Activated naive CD8-positive, alpha-beta T cell treated with anti-CD3 and anti-CD28 coated beads, Interleukin-2, amount 50 U/mL, for 24 hours (primary cell): ENCODE data around the gene CAMSAP3.

Experiments
- ATAC-seq: fragments of 150-1000 bp; cut with Tn5 transposase; one replicate; pipeline ENCODE4 v1.10.0; 2021
- DNase-seq: peaks from one replicate; pipeline ENCODE4 v3.0.0; 2021
- H3K27ac Mint-ChIP-seq: one replicate; pipeline ENCODE4 v1.8.0; 2021; ENCODE audit warnings: mild to moderate bottlenecking, mixed read lengths
- H3K27me3 Mint-ChIP-seq: one replicate; pipeline ENCODE4 v1.8.0; 2021; ENCODE audit warnings: mixed read lengths
- H3K36me3 Mint-ChIP-seq: one replicate; pipeline ENCODE4 v1.8.0; 2021; ENCODE audit warnings: low read depth, mixed read lengths
- H3K4me1 Mint-ChIP-seq: one replicate; pipeline ENCODE4 v1.8.0; 2021; ENCODE audit warnings: mixed read lengths
- H3K4me3 Mint-ChIP-seq: one replicate; pipeline ENCODE4 v1.8.0; 2021; ENCODE audit warnings: mild to moderate bottlenecking, moderate library complexity, mixed read lengths
- H3K9me3 Mint-ChIP-seq: one replicate; pipeline ENCODE4 v1.8.0; 2021; ENCODE audit warnings: mixed read lengths

CAMSAP3 gene

GRCh38 chr19:7598180-7598579 lies 2.5 kb downstream of the CAMSAP3 start:
- Mint-ChIP-seq H3K4me3 (no peak overlapping the region), H3K4me1 (peaks cover 7% of the 10 kb centered on the region), H3K36me3 (peaks cover 2% of the 10 kb centered on the region), H3K27ac (no peak overlapping the region), H3K9me3 (peaks cover 4% of the 10 kb centered on the region), H3K27me3 (peaks cover 37% of the 10 kb centered on the region)
- ATAC-seq: no peak
- DNase-seq: no peak

GRCh38 chr19:7600721-7601120 lies 5.1 kb downstream of the CAMSAP3 start:
- no peak for DNase-seq
- peaks cover 3% of the 10 kb centered on the region for H3K4me1 Mint-ChIP-seq
- peaks cover 24% of the 10 kb centered on the region for H3K27me3 Mint-ChIP-seq
- no peak for ATAC-seq
- H3K9me3 Mint-ChIP-seq: peaks cover 4% of the 10 kb centered on the region
- peaks cover 2% of the 10 kb centered on the region for H3K36me3 Mint-ChIP-seq
- H3K27ac Mint-ChIP-seq: peak overlapping the region; percentile 76
- peak overlapping the region; percentile 52 for H3K4me3 Mint-ChIP-seq

GRCh38 chr19:7602240-7602934 lies 6.7 kb downstream of the CAMSAP3 start:
- Mint-ChIP-seq H3K4me3 (no peak overlapping the region), H3K9me3 (peaks cover 4% of the 10 kb centered on the region), H3K4me1 (peaks cover 3% of the 10 kb centered on the region), H3K27me3 (peaks cover 20% of the 10 kb centered on the region), H3K27ac (no peak overlapping the region), H3K36me3 (peaks cover 2% of the 10 kb centered on the region)
- no peak for DNase-seq
- no peak for ATAC-seq

- no peak for ATAC-seq
- H3K27me3 Mint-ChIP-seq: peaks cover 13% of the 10 kb centered on the region
- H3K27ac Mint-ChIP-seq: no peak overlapping the region
- peaks cover 4% of the 10 kb centered on the region for H3K9me3 Mint-ChIP-seq
- no peak overlapping the region for H3K4me3 Mint-ChIP-seq
- H3K36me3 Mint-ChIP-seq: peaks cover 2% of the 10 kb centered on the region
- peaks cover 3% of the 10 kb centered on the region for H3K4me1 Mint-ChIP-seq
- no peak for DNase-seq
Observed at GRCh38 chr19:7602935-7603497, 7.4 kb downstream of the CAMSAP3 start.

GRCh38 chr19:7603919-7604318 lies 8.3 kb downstream of the CAMSAP3 start:
- ATAC-seq (no peak), DNase-seq (no peak)
- no peak overlapping the region for H3K4me3 Mint-ChIP-seq
- peaks cover 3% of the 10 kb centered on the region for H3K4me1 Mint-ChIP-seq
- peaks cover 2% of the 10 kb centered on the region for H3K36me3 Mint-ChIP-seq
- peaks cover 6% of the 10 kb centered on the region for H3K27me3 Mint-ChIP-seq
- no peak overlapping the region for H3K27ac Mint-ChIP-seq
- peaks cover 4% of the 10 kb centered on the region for H3K9me3 Mint-ChIP-seq

GRCh38 chr19:7605490-7606222 lies 10.0 kb downstream of the CAMSAP3 start:
- H3K4me3 Mint-ChIP-seq: no peak overlapping the region
- no peak overlapping the region for H3K27ac Mint-ChIP-seq
- peaks cover 3% of the 10 kb centered on the region for H3K4me1 Mint-ChIP-seq
- peak; percentile 62 for ATAC-seq
- peaks cover 3% of the 10 kb centered on the region for H3K9me3 Mint-ChIP-seq
- peaks cover 5% of the 10 kb centered on the region for H3K27me3 Mint-ChIP-seq
- peaks cover 2% of the 10 kb centered on the region for H3K36me3 Mint-ChIP-seq
- DNase-seq: peak; percentile 44

- Mint-ChIP-seq H3K27ac (no peak overlapping the region), H3K4me3 (no peak overlapping the region), H3K36me3 (no peaks in the 10 kb centered on the region), H3K9me3 (no peaks in the 10 kb centered on the region), H3K4me1 (no peaks in the 10 kb centered on the region), H3K27me3 (peaks cover 3% of the 10 kb centered on the region)
- DNase-seq: no peak
- ATAC-seq: no peak
Observed at GRCh38 chr19:7606289-7606688, 10.6 kb downstream of the CAMSAP3 start.

GRCh38 chr19:7607212-7607873 lies 11.7 kb downstream of the CAMSAP3 start:
- H3K36me3 Mint-ChIP-seq: no peaks in the 10 kb centered on the region
- H3K9me3 Mint-ChIP-seq: no peaks in the 10 kb centered on the region
- ATAC-seq (no peak), DNase-seq (no peak)
- H3K27ac Mint-ChIP-seq: no peak overlapping the region
- no peak overlapping the region for H3K4me3 Mint-ChIP-seq
- H3K27me3 Mint-ChIP-seq: peaks cover 3% of the 10 kb centered on the region
- no peaks in the 10 kb centered on the region for H3K4me1 Mint-ChIP-seq

GRCh38 chr19:7607874-7608560 lies 12.4 kb downstream of the CAMSAP3 start:
- ATAC-seq: no peak
- Mint-ChIP-seq H3K9me3 (no peaks in the 10 kb centered on the region), H3K36me3 (no peaks in the 10 kb centered on the region)

GRCh38 chr19:7610491-7611240 lies 15.0 kb downstream of the CAMSAP3 start:
- Mint-ChIP-seq H3K4me3 (no peak overlapping the region), H3K27ac (no peak overlapping the region), H3K36me3 (no peaks in the 10 kb centered on the region), H3K9me3 (no peaks in the 10 kb centered on the region), H3K27me3 (no peaks in the 10 kb centered on the region), H3K4me1 (no peaks in the 10 kb centered on the region)
- no peak for DNase-seq
- ATAC-seq: no peak

More at GRCh38 chr19:7607874-7608560, 12.4 kb downstream of the CAMSAP3 start:
- Mint-ChIP-seq H3K4me1 (no peaks in the 10 kb centered on the region), H3K27ac (no peak overlapping the region), H3K4me3 (no peak overlapping the region), H3K27me3 (peaks cover 3% of the 10 kb centered on the region)
- DNase-seq: peak; percentile 0

- H3K27me3 Mint-ChIP-seq: no peaks in the 10 kb centered on the region
- no peak for ATAC-seq
- DNase-seq: no peak
- no peak overlapping the region for H3K4me3 Mint-ChIP-seq
- H3K4me1 Mint-ChIP-seq: no peaks in the 10 kb centered on the region
- H3K9me3 Mint-ChIP-seq: no peaks in the 10 kb centered on the region
- H3K36me3 Mint-ChIP-seq: no peaks in the 10 kb centered on the region
- no peak overlapping the region for H3K27ac Mint-ChIP-seq
Observed at GRCh38 chr19:7611541-7612279, 16.0 kb downstream of the CAMSAP3 start.

- Mint-ChIP-seq H3K9me3 (no peaks in the 10 kb centered on the region), H3K4me1 (no peaks in the 10 kb centered on the region), H3K36me3 (no peaks in the 10 kb centered on the region), H3K4me3 (no peak overlapping the region), H3K27me3 (no peaks in the 10 kb centered on the region), H3K27ac (no peak overlapping the region)
- no peak for DNase-seq
- ATAC-seq: no peak
Observed at GRCh38 chr19:7612282-7613274, 16.9 kb downstream of the CAMSAP3 start.
